CD4-positive, alpha-beta T cell treated with Interleukin-6 for 4 hours (primary cell): ENCODE measurements around the gene CDH4.

Experiments used
- DNase-seq: peaks from one replicate; pipeline ENCODE4 v3.0.0-alpha.2; 2020; ENCODE audit warnings: mixed read lengths

Gene CDH4

DNA sequence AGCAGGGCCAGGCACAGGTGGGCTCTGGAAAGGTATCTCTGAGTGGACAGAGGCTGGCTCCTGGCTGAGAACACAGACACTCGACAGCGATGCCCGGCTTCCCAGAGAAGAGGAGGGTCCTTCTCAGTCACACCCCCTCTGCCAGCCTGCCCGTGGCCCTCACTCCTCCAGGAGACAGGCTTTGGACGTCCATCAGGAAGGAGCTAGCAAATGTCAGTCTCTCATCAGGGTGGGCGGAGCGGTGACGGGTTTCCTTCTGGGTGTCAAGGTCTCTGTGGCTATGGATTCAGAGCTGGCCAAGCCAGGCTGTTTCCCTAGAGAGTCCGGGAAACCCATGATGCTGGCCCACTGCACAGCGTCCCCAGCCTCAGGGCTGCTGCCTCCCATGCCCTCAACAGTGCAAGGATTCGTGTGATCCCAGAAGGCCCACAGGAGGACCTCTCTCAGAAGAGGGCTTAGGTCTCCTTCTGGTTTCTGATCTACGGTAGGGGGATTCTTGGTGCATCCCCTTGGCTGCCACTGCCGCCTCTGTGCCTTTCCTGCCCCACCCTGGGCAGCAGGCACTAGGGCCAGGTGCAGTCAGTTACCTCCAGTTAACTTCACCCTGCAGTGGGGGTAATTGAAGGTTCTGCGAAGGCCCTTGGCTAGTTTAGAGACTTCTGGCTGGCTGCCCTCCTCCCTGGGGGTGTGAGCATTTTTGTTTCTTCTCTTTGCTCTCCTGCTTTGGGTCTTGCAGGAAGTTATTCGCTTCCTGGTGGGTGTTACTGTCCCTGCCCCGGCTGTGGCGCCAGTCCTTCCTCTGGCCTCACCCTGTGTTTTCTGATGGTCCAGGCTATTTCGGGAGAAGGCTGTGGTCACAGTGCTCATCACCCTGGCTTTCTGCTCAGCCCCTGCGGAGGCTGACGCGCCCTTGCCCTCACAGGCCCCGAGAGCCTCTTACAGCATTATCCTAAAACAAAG is 80.2 kb downstream of the CDH4 start:
- DNase-seq, result no peak

DNA sequence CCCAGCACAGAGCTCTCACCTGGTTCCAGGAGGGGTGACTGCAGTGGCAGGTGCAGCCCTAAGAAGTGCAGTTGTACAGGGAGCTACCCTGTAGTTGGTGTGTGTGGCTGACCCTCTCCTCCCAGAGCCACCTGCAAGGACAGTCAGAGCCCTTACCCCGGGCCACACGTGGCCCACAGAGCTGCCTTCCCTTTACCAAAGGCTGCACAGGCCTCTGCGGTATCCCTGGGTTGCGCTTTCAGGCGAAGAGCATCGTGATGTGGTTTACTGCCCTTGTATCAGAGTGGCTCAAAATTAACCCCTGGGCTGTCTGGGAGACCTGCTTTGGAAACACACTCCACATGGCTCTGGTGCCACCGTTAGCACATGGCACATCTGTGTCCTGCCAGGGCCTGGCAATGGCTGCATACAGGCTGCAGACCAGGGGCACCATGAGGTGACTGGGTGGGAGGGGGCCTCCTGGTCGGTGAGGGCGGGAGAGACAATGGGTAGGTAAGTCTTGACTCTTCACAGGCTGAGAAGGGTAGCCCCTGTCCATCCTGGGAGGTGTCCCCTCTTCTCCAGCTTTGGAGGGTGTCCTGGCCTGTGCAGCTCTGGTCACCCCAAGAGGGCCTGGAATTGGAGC is 81.5 kb downstream of the CDH4 start:
- no peak for DNase-seq

DNA sequence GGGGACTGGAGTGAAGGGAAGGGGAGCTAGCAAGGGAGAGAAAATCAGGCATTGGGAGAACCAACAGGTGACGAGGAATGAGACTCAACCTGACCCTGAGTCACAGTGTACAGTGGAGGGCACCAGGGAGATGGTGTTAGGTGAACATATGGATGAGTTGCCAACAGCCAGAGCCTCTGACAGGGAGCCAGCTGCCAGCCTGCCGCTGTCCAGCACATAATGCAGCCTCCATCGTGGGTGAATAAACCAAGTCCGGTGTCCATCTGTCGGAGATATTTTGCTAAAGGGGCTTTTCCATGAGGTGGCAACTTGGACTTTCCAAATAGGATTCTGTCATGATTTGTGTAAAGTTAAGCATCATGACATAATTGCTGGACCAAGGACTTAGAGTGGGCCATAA is 88.1 kb downstream of the CDH4 start:
- DNase-seq, result no peak

DNA sequence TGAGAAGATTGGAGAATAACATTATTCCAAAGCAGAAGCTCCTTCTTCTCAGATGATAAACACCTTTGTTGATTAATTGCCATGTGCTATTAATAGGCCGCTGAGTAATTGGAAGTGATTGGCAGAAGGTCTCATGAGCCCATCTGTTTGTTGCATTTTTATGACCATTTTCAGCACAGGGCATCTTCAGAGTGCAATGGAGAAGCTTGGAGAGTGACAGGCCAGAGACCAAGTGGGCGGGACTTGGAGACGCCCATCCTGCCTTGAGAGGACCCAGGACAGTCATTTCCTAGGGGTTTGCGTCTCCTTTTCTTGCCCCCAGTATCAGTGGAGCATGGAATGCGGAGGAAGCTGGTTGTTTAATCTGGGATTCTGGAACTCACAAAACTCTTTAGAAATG is 89.5 kb downstream of the CDH4 start:
- DNase-seq, result no peak

DNA sequence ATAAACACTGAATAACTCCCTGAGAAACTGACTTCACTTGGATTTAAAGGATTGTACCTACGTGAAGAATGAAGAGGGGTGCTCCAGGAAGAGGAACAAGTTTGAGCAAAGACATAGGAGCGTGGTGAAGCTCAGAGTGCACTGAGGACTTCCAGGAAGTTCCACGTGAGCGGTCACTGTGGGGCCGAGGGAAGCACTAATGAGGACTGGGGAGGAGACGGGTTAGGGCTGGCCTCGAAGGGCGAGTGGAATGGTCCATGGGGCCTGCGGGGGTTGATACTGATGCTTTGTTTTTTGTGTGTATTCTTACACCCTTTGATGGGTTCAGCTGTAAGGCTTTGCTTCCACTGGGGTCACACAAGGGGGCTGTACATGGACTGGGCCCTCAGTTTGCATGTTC is 91.9 kb downstream of the CDH4 start:
- DNase-seq, result no peak

- DNase-seq, result no peak
Observed at GRCh38 chr20:61345656-61346055, 93.6 kb downstream of the CDH4 start.

GRCh38 chr20:61346996-61347395 is 94.9 kb downstream of the CDH4 start:
- no peak for DNase-seq

DNA sequence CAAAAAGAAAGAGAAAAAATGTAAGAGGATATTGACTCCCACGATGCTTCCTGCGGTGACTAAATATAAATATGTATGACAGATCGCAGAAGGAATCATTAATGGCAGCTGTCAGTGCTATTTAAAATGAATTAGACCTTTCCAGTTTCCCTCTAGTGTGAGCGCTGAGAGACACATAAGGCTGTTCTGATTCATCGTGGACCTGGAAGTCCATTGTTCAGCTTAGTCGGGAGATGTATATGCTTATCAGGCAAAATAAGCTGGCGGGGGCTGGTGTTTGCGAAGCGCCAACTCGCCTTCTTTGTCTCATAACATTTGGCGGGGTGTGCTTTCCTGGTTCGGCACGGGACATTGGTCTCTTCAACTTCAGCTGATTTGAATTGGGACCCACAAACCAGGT is 95.4 kb downstream of the CDH4 start:
- no peak for DNase-seq

GRCh38 chr20:61349447-61350165 is 97.5 kb downstream of the CDH4 start:
- DNase-seq, result no peak

DNA sequence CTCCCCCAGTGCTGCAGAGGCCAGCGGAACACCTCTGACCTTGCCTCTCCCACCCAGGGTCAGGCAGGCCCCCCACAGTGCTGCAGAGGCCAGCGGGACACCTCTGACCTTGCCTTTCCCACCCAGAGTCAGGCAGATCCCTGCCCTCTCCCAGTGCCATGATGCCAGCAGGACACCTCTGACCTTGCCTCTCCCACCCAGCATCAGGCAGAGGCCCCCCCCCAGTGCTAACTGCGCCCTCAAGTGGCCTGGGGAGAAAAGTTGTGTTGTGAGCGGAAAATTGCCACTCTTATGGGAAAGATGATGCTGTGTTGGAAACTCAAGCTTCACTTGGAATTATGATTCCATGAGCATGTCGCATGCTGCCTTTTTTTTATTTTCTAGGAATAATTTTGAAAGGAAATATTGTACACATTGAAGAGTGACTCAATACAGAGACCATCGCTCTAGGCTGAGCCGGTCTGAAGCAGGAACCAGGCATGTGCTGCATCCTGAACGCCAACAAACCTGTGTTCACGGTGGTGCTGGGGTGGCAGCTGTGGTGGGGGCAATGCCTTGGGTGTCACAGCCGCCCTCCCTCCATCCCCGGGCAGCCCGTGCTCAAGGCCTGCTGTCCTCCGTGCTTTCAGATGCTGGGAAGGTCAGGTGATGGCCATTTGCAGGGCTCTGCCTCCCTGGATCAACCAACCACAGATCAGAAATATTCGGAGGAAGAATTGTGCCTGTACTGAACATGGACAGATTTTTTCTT is 98.6 kb downstream of the CDH4 start:
- no peak for DNase-seq

DNA sequence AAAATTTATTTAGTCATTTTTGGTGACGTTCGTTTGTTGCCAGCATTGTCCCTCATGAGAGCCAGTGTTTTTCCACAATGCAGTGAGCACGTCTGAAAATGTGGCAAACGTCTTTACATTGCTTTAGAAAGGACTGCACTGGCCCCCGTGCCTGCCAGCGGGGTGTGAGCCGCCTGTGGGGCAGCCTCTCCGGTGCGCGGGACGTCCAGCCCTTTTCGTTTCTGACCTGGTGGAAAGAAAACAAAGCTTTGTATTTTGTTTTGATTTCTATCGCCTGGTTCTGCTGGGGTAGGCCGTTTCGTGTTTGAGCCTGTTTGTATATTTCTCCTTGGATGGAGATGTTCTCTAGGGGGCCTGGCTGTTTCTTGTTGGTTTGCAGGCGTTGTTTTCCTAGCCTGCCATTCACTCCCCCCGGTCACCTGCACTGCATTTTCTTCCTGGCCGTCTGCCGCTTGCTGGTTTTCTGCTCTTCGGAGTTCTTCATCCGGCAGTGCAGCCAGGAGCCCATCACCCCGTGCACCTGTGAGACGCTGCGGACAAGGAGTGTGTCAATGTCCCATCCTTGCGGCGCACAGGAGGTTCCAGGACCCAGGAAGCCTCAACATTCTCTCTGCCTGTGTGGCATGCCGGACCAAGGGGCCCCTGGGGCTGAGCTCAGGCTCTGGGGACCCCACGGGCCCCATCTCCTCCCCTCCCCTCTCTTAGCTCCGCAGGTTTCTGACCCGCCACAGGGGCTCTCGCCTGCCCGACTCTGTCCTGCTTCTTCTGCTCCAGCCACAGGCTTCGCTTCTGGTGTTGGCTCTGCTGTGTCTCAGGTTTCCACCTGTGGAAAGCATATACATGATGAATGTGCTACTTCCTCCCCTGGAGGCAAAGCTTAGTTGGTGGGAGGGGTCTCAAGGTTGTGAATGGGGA is 100.5 kb downstream of the CDH4 start:
- no peak for DNase-seq

- DNase-seq, result no peak
Observed at GRCh38 chr20:61353261-61354000, 101.4 kb downstream of the CDH4 start.

DNA sequence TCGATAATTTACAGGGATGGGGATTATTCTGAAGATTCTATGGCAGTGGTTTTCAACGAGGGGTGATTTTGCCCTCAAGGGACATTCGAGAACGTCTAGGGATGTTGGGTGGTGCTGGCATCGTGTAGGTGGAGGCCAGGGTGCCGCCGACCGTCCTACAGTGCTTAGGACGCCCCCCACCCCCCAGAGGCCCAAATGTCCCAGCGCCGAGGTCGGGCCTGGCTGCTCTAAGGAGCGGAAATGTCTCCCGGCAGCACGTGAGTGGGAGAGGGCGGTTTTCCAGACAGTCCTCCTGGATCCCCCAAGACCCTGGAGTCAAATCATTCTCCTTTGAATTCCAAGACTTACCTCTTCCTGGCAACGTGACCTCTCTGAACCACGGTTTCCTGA is 101.9 kb downstream of the CDH4 start:
- no peak for DNase-seq

- DNase-seq, result no peak
Observed at GRCh38 chr20:61354501-61354900, 102.4 kb downstream of the CDH4 start.

DNA sequence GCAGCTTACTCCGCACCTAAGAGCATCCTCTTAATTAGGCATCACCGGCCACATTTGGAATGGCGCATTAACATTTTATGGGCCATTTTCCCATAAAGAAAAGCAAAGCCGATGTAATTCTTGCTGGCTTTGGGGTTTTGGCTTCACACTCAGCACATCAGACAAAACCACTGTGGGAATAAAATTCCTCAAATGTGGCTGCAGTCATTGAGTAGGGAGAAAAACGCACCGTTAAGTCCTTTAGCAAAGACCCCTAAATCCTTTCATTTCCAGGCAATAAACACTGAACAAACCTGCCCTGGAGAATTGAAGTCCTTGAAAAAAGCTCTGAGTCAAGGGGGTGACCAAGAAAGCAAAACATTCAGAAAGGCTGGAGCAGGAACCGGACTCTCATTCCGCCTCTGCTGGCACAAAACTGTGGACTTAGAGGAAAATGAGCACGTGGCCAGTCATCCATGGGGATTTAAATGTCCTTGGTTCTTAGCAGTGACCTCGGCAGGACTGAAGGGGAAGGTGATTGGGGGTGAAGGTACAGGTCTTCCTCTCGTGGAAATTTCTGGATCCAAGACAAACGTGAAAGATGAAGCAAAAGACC is 102.9 kb downstream of the CDH4 start:
- no peak for DNase-seq

DNA sequence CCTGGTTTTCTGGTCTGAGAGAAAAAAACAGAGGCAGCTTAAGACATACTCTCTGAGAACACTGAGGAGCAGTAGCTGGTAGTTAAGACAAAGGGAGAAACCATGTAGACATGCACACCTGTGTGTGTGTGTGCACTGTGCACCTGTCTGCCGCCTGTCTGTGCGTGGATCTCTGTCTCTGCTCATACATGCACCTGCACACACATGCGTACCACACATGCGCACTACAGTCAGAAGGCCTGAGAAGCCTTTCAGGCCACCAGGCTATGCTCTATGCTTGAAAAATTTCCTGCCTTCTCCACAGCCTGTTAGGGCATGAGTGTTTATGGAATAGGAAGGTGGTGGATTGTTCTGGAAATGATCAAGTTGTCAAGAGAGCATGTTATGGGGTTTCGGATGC is 103.5 kb downstream of the CDH4 start:
- no peak for DNase-seq

DNA sequence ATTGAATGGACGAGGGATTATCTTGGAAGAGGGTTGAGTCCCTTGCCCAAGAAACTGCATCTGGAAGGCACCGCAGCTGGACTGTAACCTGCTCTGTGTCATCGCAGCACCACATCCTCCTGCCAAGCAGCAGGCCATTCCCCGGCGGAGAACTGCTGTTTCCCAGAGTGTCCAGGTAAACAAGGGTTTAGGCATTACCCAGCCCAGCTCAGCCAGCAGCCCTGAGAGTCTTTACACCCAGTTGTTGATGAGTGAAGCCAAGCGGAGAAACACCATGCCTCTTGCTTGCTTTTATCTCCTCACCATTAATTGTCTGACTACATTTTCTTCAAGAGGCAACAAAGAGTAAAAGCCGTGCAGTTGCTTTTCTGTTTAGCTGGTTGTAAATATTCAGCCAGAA is 104.1 kb downstream of the CDH4 start:
- DNase-seq, result no peak

DNA sequence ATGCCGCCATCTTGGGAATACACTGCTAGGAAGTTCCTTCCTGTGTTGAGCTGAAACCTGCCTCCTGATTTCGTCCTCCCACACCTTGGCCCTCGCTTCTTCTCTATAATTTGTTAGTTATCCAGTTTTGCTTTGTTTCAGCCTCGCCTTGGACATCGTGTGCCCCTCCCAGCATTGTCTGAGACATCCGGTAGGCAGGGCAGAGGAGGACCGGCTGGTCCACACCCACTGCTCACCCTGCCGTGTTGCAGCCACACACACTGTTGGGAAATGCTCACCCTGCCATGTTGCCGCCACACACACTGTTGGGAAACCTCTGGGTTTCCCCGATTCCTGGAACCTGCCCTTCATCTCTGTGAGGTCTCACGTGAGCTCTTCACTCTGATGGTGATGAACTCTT is 105.1 kb downstream of the CDH4 start:
- no peak for DNase-seq

GRCh38 chr20:61359254-61359653 is 107.2 kb downstream of the CDH4 start:
- DNase-seq, result no peak

GRCh38 chr20:61360296-61360695 is 108.2 kb downstream of the CDH4 start:
- DNase-seq, result no peak

GRCh38 chr20:61360940-61361339 is 108.9 kb downstream of the CDH4 start:
- no peak for DNase-seq
